ENCODE data around the gene ARRB1.

The ARRB1 gene

DNA sequence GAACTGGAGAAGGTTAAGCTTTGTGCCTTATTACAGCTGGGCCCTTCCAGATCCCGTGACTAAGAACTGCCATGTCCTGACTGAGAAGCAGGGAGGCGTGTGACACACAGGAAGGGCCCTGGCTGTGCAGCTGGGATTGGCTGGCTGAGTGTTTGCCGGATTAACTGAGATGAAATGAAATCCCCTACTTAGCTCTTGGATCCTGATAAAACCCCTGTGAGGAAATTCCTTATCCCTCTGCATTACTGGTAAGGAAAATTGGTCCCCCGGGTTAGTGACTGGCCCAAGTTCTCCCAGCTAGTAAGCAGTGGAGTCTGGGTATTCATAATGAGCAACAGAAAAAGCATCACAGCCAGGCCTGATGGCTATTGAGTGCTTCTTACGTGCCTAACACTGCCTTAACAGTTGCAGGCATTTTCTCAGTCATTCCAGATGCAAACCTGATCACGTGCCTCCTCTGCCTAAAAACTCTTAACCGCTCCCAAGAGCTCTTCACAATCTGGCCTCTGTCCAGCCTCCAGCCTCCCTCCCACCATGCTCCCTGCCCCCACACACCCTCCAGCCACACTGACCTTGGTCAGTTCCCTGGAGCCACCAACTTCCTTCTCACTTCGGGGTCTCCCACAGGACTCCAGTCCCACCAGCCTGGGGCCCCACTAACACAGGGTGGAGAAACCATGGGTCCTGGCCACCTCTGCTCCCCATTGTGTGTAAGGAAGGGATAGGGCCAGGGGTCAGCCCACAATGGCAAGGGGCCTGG lies 37.8 kb downstream of the ARRB1 start:
- no peak for DNase-seq (ENCODE audit: low read depth)
- TF ChIP-seq, protein P1, sequence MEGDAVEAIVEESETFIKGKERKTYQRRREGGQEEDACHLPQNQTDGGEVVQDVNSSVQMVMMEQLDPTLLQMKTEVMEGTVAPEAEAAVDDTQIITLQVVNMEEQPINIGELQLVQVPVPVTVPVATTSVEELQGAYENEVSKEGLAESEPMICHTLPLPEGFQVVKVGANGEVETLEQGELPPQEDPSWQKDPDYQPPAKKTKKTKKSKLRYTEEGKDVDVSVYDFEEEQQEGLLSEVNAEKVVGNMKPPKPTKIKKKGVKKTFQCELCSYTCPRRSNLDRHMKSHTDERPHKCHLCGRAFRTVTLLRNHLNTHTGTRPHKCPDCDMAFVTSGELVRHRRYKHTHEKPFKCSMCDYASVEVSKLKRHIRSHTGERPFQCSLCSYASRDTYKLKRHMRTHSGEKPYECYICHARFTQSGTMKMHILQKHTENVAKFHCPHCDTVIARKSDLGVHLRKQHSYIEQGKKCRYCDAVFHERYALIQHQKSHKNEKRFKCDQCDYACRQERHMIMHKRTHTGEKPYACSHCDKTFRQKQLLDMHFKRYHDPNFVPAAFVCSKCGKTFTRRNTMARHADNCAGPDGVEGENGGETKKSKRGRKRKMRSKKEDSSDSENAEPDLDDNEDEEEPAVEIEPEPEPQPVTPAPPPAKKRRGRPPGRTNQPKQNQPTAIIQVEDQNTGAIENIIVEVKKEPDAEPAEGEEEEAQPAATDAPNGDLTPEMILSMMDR (IDR thresholded peaks at IDR 0.05; ENCODE audit: control insufficient read depth, insufficient read depth, low read depth, low read length, missing control alignments): no peak
- H3K4me3 ChIP-seq (ENCODE audit: control insufficient read depth, low read depth, low read length): no peak overlapping the region

DNA sequence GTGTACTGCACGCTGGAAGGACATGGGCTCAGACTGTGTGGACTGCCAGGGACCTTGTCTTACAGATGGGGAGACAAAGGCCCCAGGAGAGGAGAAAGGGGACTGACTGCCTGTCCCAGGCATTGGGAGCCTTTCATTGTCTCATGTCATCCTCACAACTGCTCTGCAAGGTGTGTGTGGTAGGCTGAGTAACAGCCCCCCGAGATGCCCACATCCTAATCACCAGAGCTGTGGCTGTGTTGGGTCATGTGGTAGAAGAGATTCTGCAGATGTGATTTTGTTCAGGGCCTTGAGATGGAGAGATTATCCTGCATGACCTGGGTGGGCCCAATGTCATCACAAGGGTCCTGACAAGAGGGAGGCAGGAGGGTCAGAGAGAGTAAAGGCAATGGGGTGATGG lies 39.1 kb downstream of the ARRB1 start:
- TF ChIP-seq, protein P1 (IDR thresholded peaks at IDR 0.05; ENCODE audit: control insufficient read depth, insufficient read depth, low read depth, low read length, missing control alignments): no peak
- DNase-seq (ENCODE audit: low read depth): no peak
- no peak overlapping the region for H3K4me3 ChIP-seq (ENCODE audit: control insufficient read depth, low read depth, low read length)

DNA sequence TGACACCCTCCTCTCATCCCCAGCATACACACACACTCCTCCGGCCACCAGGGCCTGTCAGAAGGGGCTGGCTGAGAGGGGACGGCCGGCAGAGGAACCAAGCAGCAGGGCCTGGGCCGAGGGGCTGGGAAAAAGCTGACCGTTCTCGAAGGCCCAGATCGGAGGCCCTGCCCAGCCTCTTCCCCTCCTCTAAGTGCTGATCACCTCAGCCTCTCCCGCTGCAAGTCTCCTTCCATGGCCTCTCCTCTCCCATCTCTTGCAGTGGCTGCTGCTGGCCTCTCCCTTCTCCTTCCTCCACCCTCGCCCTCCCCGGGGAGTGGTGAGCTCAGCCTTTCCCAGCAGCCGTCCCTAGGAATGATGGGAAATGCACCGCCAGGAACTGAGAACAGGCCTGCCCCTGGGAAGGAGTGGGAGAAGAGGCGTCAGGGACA lies 39.6 kb downstream of the ARRB1 start:
- no peak for DNase-seq (ENCODE audit: low read depth)
- H3K4me3 ChIP-seq (ENCODE audit: control insufficient read depth, low read depth, low read length): no peak overlapping the region
- TF ChIP-seq, protein P1 (IDR thresholded peaks at IDR 0.05; ENCODE audit: control insufficient read depth, insufficient read depth, low read depth, low read length, missing control alignments): no peak

DNA sequence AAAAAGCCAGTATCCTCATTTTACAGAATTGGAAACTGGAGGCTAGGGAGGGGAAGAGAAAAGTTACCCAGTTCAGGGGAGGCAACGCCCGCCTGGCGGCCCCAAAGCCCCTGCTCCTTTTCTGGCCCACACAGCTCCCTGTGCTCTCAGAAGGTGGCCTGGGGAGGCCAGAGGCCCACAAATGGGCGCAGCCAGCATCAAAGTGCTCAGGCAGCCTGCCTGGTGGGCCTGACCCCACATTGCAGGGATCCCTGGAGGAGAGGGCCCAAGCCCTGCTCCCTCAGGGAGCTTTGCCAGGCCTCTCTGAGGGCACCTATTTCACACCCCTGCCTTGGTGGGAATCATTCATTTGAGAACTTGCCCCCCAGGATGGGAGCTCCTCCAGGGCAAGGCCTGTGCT lies 42.5 kb downstream of the ARRB1 start:
- no peak for DNase-seq (ENCODE audit: low read depth)
- no peak overlapping the region for H3K4me3 ChIP-seq (ENCODE audit: control insufficient read depth, low read depth, low read length)
- TF ChIP-seq, protein P1 (IDR thresholded peaks at IDR 0.05; ENCODE audit: control insufficient read depth, insufficient read depth, low read depth, low read length, missing control alignments): no peak

DNA sequence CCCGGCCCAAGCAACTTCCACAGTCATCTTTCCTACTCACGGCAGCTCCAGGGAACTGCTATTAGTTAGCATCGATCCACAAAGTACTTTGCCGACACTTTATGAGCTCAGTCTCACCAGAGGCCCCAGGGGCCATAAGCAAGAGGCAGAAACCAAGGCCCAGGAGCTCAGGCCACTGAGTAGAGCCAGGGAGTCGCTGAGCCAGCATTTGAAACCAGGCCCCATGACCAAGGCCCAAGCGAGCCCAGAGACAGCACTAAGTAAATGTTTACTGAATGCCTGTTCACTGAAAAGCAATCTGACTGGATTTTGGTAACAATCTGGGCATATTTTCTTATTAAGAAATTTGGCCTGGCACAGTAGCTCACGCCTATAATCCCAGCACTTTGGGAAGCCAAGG lies 43.3 kb downstream of the ARRB1 start:
- no peak overlapping the region for H3K4me3 ChIP-seq (ENCODE audit: control insufficient read depth, low read depth, low read length)
- TF ChIP-seq, protein P1 (IDR thresholded peaks at IDR 0.05; ENCODE audit: control insufficient read depth, insufficient read depth, low read depth, low read length, missing control alignments): no peak
- no peak for DNase-seq (ENCODE audit: low read depth)

DNA sequence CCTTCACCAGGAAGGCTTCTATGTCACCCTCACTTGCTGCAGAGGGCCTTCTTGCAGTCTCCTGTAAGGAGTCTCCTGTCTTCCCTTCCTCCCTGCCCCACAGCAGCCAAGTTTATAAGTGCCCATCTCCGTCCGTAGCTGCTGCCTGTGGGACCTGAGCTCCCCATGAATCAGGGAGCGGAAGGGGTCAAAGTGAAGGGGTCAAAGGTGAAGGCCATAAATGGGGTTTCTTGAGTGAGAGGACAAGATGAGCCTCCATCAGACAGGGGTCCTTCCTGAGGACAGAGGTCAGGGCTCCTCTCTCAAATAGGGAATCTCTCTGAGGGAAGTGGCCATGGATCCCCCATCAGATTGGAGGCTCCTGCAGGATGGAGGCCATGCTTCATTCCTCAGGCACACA lies 44.4 kb downstream of the ARRB1 start:
- H3K4me3 ChIP-seq (ENCODE audit: control insufficient read depth, low read depth, low read length): no peak overlapping the region
- DNase-seq (ENCODE audit: low read depth): no peak
- TF ChIP-seq, protein P1 (IDR thresholded peaks at IDR 0.05; ENCODE audit: control insufficient read depth, insufficient read depth, low read depth, low read length, missing control alignments): no peak
